Natural killer cell (primary cell): ENCODE data around the gene NUFIP2. TPM values are rescaled to one million over a fixed set of nuclear protein-coding genes. Genes with fewer than 3 reads are reported as not detected.

Experiments used
- ATAC-seq, 3 donors: fragments of 150-1000 bp in 2 of 3; fragments of 200-7000 bp in 1 of 3; cut with Tn5 transposase; 1 replicate in 1 of 3; 2 replicates in 2 of 3; pipeline ENCODE4 v1.10.0; 2021; ENCODE audit warnings: mild to moderate bottlenecking in 2 of 3, moderate library complexity in 2 of 3
- DNase-seq, 2 donors: peaks; one replicate each; pipeline versions ENCODE4 v3.0.0 to v3.0.0-alpha.2; 2013 to 2021; ENCODE audit warnings: mixed read lengths in 1 of 2
- H3K27ac ChIP-seq: one replicate; pipeline ENCODE4 v1.5.1; 2013; ENCODE audit warnings: mild to moderate bottlenecking, low read length
- H3K27me3 ChIP-seq: one replicate; pipeline ENCODE4 v1.6.1; 2013; ENCODE audit warnings: low read length; ENCODE audit not compliant: control insufficient read depth, insufficient read depth
- H3K36me3 ChIP-seq: one replicate; pipeline ENCODE4 v1.6.1; 2013; ENCODE audit warnings: low read length; ENCODE audit not compliant: control insufficient read depth, insufficient read depth
- H3K4me1 ChIP-seq: one replicate; pipeline ENCODE4 v1.6.1; 2013; ENCODE audit warnings: low read length; ENCODE audit not compliant: control insufficient read depth, insufficient read depth
- H3K4me3 ChIP-seq: one replicate; pipeline ENCODE4 v1.5.1; 2013; ENCODE audit warnings: low read length
- H3K9me3 ChIP-seq: one replicate; pipeline ENCODE4 v1.6.1; 2013; ENCODE audit warnings: low read length; ENCODE audit not compliant: control insufficient read depth, insufficient read depth
- H3K27ac Mint-ChIP-seq, 2 donors: one replicate each; pipeline ENCODE4 v1.8.0; 2022; ENCODE audit warnings: mild to moderate bottlenecking in 2 of 2, mixed read lengths in 2 of 2, moderate library complexity in 1 of 2
- H3K27me3 Mint-ChIP-seq, 2 donors: one replicate each; pipeline ENCODE4 v1.8.0; 2022; ENCODE audit warnings: low read depth in 2 of 2, mixed read lengths in 2 of 2
- H3K36me3 Mint-ChIP-seq: one replicate; pipeline ENCODE4 v1.8.0; 2022; ENCODE audit warnings: mixed read lengths
- H3K4me1 Mint-ChIP-seq, 2 donors: one replicate each; pipeline ENCODE4 v1.8.0; 2022; ENCODE audit warnings: mixed read lengths in 2 of 2
- H3K4me3 Mint-ChIP-seq: one replicate; pipeline ENCODE4 v1.8.0; 2022; ENCODE audit warnings: mild to moderate bottlenecking, moderate library complexity, mixed read lengths
- H3K9me3 Mint-ChIP-seq, 2 donors: one replicate each; pipeline ENCODE4 v1.8.0; 2022; ENCODE audit warnings: mixed read lengths in 2 of 2
- CTCF ChIP-seq: fragments of 200-600 bp; IDR thresholded peaks from one replicate; pipeline ENCODE4 v1.8.0; 2022; ENCODE audit warnings: antibody characterized with exemption
- whole genome bisulfite sequencing: methylation state at CpG from one replicate; pipeline ENCODE4 v1.1.7; 2013; ENCODE audit warnings: missing lambda C conversion rate; ENCODE audit not compliant: insufficient coverage; 5-methylcytosine and 5-hydroxymethylcytosine counted together
- intact Hi-C: fragments of 100-400 bp; cut with micrococcal nuclease; formaldehyde crosslinking; loops from one replicate; pipeline ENCODE4 v1.14.2; 2022
- total RNA-seq, 4 donors: library from RNA; stranded (reverse); fragments of 120-200 nt in 1 of 4; gene quantifications; one replicate each; pipeline versions ENCODE4 v1.2.3 to v1.2.4, GENCODE V29; 2013 to 2022

The NUFIP2 gene
- total RNA-seq, 3 donors from 2014 or later (not counting 1 experiment from before 2014, with no cell fraction given) = 79.2 to 112 (median 95.0) TPM

DNA sequence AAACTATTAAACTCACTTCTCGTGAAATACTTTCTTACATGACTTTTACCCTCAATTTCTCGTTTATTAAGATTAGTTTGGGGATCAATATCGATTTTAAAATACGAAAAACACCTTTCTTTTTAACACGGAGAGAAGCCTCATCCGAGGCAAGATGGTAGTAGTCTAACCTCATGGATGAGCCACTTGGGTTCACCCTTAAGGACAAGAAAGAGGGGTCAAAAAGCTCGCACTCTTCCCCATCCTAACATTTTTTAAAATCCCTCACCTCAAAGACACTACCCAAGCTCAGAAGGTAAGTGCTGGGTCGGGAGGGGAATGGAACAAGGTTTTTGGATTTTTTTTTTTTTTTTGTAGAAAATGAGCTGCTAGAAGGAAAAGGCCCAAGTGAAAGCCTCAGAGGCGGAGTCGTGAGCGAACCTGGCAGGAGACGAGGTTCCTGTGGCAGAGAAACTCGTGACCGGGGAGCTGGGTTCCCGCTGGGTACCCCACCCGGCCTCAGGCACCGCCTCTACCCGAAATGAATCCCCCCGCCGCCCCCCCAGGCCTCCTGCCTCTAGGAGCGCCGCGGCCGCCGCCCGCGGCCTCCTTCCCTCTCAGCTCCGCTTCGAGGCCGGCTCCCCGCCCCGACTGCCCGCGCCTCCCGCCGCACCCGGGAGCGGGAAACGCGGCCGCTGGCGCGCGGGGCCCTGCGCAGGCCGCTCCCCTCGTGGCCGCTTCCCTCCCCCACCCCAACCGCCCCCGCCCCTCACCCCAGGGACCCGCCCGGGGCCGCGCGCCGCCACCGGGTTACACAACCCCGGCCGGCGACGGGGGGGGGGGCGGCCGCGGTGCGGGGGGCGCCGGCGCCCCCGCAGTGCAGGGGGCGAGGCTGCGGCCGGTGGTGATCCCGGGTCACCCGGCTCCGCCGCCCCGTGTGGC is 1.6 kb downstream of the NUFIP2 start:
- Mint-ChIP-seq H3K4me1 (peaks cover 58 to 60% of the 10 kb centered on the region in 2 donors), H3K27ac (peak overlapping the region; percentile 92 to 99), H3K27me3 (no peaks in the 10 kb centered on the region), H3K9me3 (no peaks in the 10 kb centered on the region), H3K4me3 (peak overlapping the region; percentile 100), H3K36me3 (peaks cover 13% of the 10 kb centered on the region)
- Histone ChIP-seq H3K27me3 (no peaks in the 10 kb centered on the region), H3K4me3 (peak overlapping the region; percentile 77), H3K36me3 (peaks cover 11% of the 10 kb centered on the region), H3K4me1 (peaks cover 29% of the 10 kb centered on the region), H3K27ac (peak overlapping the region; percentile 87), H3K9me3 (no peaks in the 10 kb centered on the region)
- under 1% methylated on average over 58 of the region's 77 CpGs for WGBS
- DNase-seq = peak; percentile 44 to 80
- no peak for TF ChIP-seq CTCF
- intact Hi-C loops = loop anchor here (5.0 to 10.0 kb wide), 3 partner anchors 75 to 565 kb away; partner anchors contain the start of genes NEK8 and TLCD1
- ATAC-seq = peak in 1 of 3 donors; percentile 0

DNA sequence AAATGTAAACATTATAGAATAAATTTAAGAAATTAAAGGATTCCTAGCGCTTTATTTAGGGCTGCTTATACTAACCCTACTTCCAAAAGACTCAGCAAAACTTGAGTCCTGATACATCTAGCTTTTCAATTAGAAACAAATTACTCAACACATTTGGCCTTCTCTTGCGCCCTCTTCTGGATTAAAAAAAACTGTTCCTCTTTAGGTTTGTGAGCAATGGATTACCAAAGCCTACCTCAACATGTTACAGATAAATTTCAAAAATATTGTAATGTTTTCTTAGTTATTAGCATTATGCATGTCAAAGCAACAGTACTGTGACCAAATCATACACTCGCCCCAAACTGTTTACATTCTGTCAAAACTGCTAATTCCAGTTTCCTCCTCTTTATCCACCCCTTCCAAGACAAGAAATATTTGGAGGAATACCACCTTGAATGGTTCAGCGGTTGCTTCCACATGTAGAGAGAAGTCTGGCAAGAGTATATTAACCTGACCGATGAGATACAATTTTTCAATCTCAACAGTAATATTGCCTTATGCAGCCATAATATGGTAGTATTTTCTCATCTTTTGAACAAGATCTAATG is 2.7 kb downstream of the NUFIP2 start:
- Histone ChIP-seq H3K9me3 (no peaks in the 10 kb centered on the region), H3K4me3 (no peak overlapping the region), H3K27ac (peak overlapping the region; percentile 70), H3K27me3 (no peaks in the 10 kb centered on the region), H3K4me1 (peaks cover 29% of the 10 kb centered on the region), H3K36me3 (peaks cover 22% of the 10 kb centered on the region)
- Mint-ChIP-seq H3K27ac (peak overlapping the region; percentile 90 to 92), H3K4me3 (peak overlapping the region; percentile 81), H3K36me3 (peaks cover 24% of the 10 kb centered on the region), H3K9me3 (no peaks in the 10 kb centered on the region), H3K4me1 (peaks cover 69 to 71% of the 10 kb centered on the region in 2 donors), H3K27me3 (no peaks in the 10 kb centered on the region)
- 10% methylated on average over 2 of the region's 5 CpGs for WGBS
- intact Hi-C loops = loop anchor here (2.0 to 10.0 kb wide), 4 partner anchors 38 to 564 kb away; partner anchors contain the start of genes NEK8 and TLCD1
- ATAC-seq (no peak), DNase-seq (peak in 1 of 2 donors; percentile 81)
- peak; percentile 79 for TF ChIP-seq CTCF

GRCh38 chr17:29289852-29290251 is 4.1 kb downstream of the NUFIP2 start:
- peaks cover 25% of the 10 kb centered on the region for H3K36me3 Mint-ChIP-seq
- Histone ChIP-seq H3K36me3 (peaks cover 32% of the 10 kb centered on the region), H3K4me1 (peaks cover 32% of the 10 kb centered on the region)

More at GRCh38 chr17:29289852-29290251, 4.1 kb downstream of the NUFIP2 start:
- Histone ChIP-seq H3K27me3 (no peaks in the 10 kb centered on the region), H3K4me3 (no peak overlapping the region), H3K27ac (no peak overlapping the region), H3K9me3 (no peaks in the 10 kb centered on the region)
- H3K27ac Mint-ChIP-seq = peak overlapping the region; percentile 72 to 74
- peak overlapping the region; percentile 50 for H3K4me3 Mint-ChIP-seq
- H3K4me1 Mint-ChIP-seq = peaks cover 65 to 72% of the 10 kb centered on the region in 2 donors
- no peaks in the 10 kb centered on the region for H3K27me3 Mint-ChIP-seq
- no peak for ATAC-seq
- DNase-seq = no peak
- no peaks in the 10 kb centered on the region for H3K9me3 Mint-ChIP-seq
- TF ChIP-seq CTCF = no peak
- WGBS = 91% methylated on average over 9 of the region's 9 CpGs
- intact Hi-C loops = loop anchor here (2.0 to 10.0 kb wide), 4 partner anchors 37 to 563 kb away; partner anchors contain the start of genes NEK8 and TLCD1
